ENCODE measurements around the gene ANAPC4. TPM values are rescaled to one million over a fixed set of nuclear protein-coding genes. Genes with fewer than 3 reads are reported as not detected.

The ANAPC4 gene
- polyA plus RNA-seq, 1 experiment, result 26.2 TPM

- ChIA-PET CTCF (interaction anchor here (0.5 to 5.8 kb wide), 48 partner anchors 8 to 842 kb away, joined by 3 to 302 read pairs (median 4); partner anchors contain the start of gene SLC34A2), POLR2A (no interaction called here)
- Histone ChIP-seq H3K27me3 (ENCODE audit: control insufficient read depth, insufficient read depth, low read length) (peaks cover 3% of the 10 kb centered on the region), H3K9me3 (ENCODE audit: control insufficient read depth, insufficient read depth, low read length) (no peaks in the 10 kb centered on the region), H3K4me3 (ENCODE audit: low read depth, low read length) (no peak overlapping the region), H3K27ac (ENCODE audit: low read depth, low read length) (no peak overlapping the region)
- no peak for DNase-seq (ENCODE audit: low read depth, low spot score)
- no peak for TF ChIP-seq CTCF (IDR thresholded peaks at IDR 0.05; ENCODE audit: low read depth, low read length)
These were observed 63.5 kb downstream of the ANAPC4 start for GRCh38 chr4:25440478-25441030.

GRCh38 chr4:25441519-25442117 lies 64.6 kb downstream of the ANAPC4 start:
- H3K27me3 ChIP-seq (ENCODE audit: control insufficient read depth, insufficient read depth, low read length), result peaks cover 3% of the 10 kb centered on the region
- POLR2A ChIA-PET, result no interaction called here
- H3K4me3 ChIP-seq (ENCODE audit: low read depth, low read length), result no peak overlapping the region
- CTCF ChIA-PET, result interaction anchor here (0.5 to 5.8 kb wide), 20 partner anchors 11 to 1374 kb away, joined by 3 to 302 read pairs (median 4); no protein-coding TSS in a partner anchor
- no peak overlapping the region for H3K27ac ChIP-seq (ENCODE audit: low read depth, low read length)
- peak; percentile 71 for TF ChIP-seq CTCF (IDR thresholded peaks at IDR 0.05; ENCODE audit: low read depth, low read length)
- peak; percentile 7 for DNase-seq (ENCODE audit: low read depth, low spot score)
- no peaks in the 10 kb centered on the region for H3K9me3 ChIP-seq (ENCODE audit: control insufficient read depth, insufficient read depth, low read length)

GRCh38 chr4:25442863-25443307 lies 65.8 kb downstream of the ANAPC4 start:
- no peaks in the 10 kb centered on the region for H3K9me3 ChIP-seq (ENCODE audit: control insufficient read depth, insufficient read depth, low read length)
- DNase-seq (ENCODE audit: low read depth, low spot score), result no peak
- H3K4me3 ChIP-seq (ENCODE audit: low read depth, low read length), result no peak overlapping the region
- no peak overlapping the region for H3K27ac ChIP-seq (ENCODE audit: low read depth, low read length)
- TF ChIP-seq CTCF (IDR thresholded peaks at IDR 0.05; ENCODE audit: low read depth, low read length), result no peak
- POLR2A ChIA-PET, result no interaction called here
- CTCF ChIA-PET, result interaction anchor here (0.6 to 5.8 kb wide), 3 partner anchors 94 to 326 kb away, joined by 3 to 302 read pairs (median 40); no protein-coding TSS in a partner anchor
- H3K27me3 ChIP-seq (ENCODE audit: control insufficient read depth, insufficient read depth, low read length), result peaks cover 3% of the 10 kb centered on the region

GRCh38 chr4:25443851-25444250 lies 66.8 kb downstream of the ANAPC4 start:
- POLR2A ChIA-PET, result no interaction called here
- TF ChIP-seq CTCF (IDR thresholded peaks at IDR 0.05; ENCODE audit: low read depth, low read length), result no peak
- H3K9me3 ChIP-seq (ENCODE audit: control insufficient read depth, insufficient read depth, low read length), result no peaks in the 10 kb centered on the region
- peaks cover 6% of the 10 kb centered on the region for H3K27me3 ChIP-seq (ENCODE audit: control insufficient read depth, insufficient read depth, low read length)
- CTCF ChIA-PET, result interaction anchor here (5.8 kb wide), 1 partner anchor 325 kb away, joined by 302 read pairs; no protein-coding TSS in a partner anchor
- H3K27ac ChIP-seq (ENCODE audit: low read depth, low read length), result no peak overlapping the region
- H3K4me3 ChIP-seq (ENCODE audit: low read depth, low read length), result no peak overlapping the region
- DNase-seq (ENCODE audit: low read depth, low spot score), result no peak

- ChIA-PET CTCF (interaction anchor here (2.1 to 2.8 kb wide), 2 partner anchors 321 to 322 kb away, joined by 12 to 26 read pairs; no protein-coding TSS in a partner anchor), POLR2A (no interaction called here)
- no peak for DNase-seq (ENCODE audit: low read depth, low spot score)
These were observed 69.5 kb downstream of the ANAPC4 start for GRCh38 chr4:25446611-25447010.

More at GRCh38 chr4:25446611-25447010, 69.5 kb downstream of the ANAPC4 start:
- no peak overlapping the region for H3K27ac ChIP-seq (ENCODE audit: low read depth, low read length)
- TF ChIP-seq CTCF (IDR thresholded peaks at IDR 0.05; ENCODE audit: low read depth, low read length), result no peak
- H3K9me3 ChIP-seq (ENCODE audit: control insufficient read depth, insufficient read depth, low read length), result no peaks in the 10 kb centered on the region
- peaks cover 8% of the 10 kb centered on the region for H3K27me3 ChIP-seq (ENCODE audit: control insufficient read depth, insufficient read depth, low read length)
- no peak overlapping the region for H3K4me3 ChIP-seq (ENCODE audit: low read depth, low read length)
